GM21786 (cell line): Measurements from ENCODE around the gene KLK15.
"Not testable (repeated sequence)": the region's sequence is repeated elsewhere in the genome, so short reads cannot be mapped to it uniquely, and the experiment has no call there.

Experiments
- ATAC-seq: cut with Tn5 transposase; IDR thresholded peaks from one replicate; pipeline ENCODE4 v1.9.1; 2021; ENCODE audit not compliant: unreplicated experiment

KLK15 gene

GRCh38 chr19:50822661-50823208 lies 10.6 kb downstream of the KLK15 start:
- no peak for ATAC-seq

- no peak for ATAC-seq
These were observed 11.8 kb downstream of the KLK15 start for GRCh38 chr19:50821622-50822021.

GRCh38 chr19:50821248-50821612 lies 12.1 kb downstream of the KLK15 start:
- ATAC-seq, result no peak

- no peak for ATAC-seq
These were observed 12.7 kb downstream of the KLK15 start for GRCh38 chr19:50820549-50821247.

- no peak for ATAC-seq
These were observed 13.3 kb downstream of the KLK15 start for GRCh38 chr19:50820086-50820485.

GRCh38 chr19:50819636-50820035 lies 13.7 kb downstream of the KLK15 start:
- ATAC-seq, result no peak

- ATAC-seq, result no peak
These were observed 14.4 kb downstream of the KLK15 start for GRCh38 chr19:50818859-50819472.

- peak; percentile 46 for ATAC-seq
These were observed 15.2 kb downstream of the KLK15 start for GRCh38 chr19:50817941-50818858.

- ATAC-seq, result no peak
These were observed 17.9 kb downstream of the KLK15 start for GRCh38 chr19:50815439-50815838.

- no peak for ATAC-seq
These were observed 18.5 kb downstream of the KLK15 start for GRCh38 chr19:50814883-50815282.

- ATAC-seq, result no peak
These were observed 20.9 kb downstream of the KLK15 start for GRCh38 chr19:50812474-50812873.

GRCh38 chr19:50811622-50812238 lies 21.6 kb downstream of the KLK15 start:
- not testable (repeated sequence) for ATAC-seq

- no peak for ATAC-seq
These were observed 24.5 kb downstream of the KLK15 start for GRCh38 chr19:50808856-50809255.

GRCh38 chr19:50804420-50805272 lies 28.7 kb downstream of the KLK15 start:
- ATAC-seq, result peak; percentile 87

- no peak for ATAC-seq
These were observed 29.5 kb downstream of the KLK15 start for GRCh38 chr19:50803633-50804419.

- no peak for ATAC-seq
These were observed 32.3 kb downstream of the KLK15 start for GRCh38 chr19:50801107-50801506.

- no peak for ATAC-seq
These were observed 33.9 kb downstream of the KLK15 start for GRCh38 chr19:50799547-50799851.

- no peak for ATAC-seq
These were observed 34.5 kb downstream of the KLK15 start for GRCh38 chr19:50798659-50799546.
